Suprapubic skin (tissue), 4 donors: ENCODE results near the gene PPIF. TPM values are rescaled to one million over a fixed set of nuclear protein-coding genes. Genes with fewer than 3 reads are reported as not detected.
"Not testable (repeated sequence)": the region's sequence is repeated elsewhere in the genome, so short reads cannot be mapped to it uniquely, and the experiment has no call there.

Experiments
- DNase-seq, 2 donors: peaks; one replicate each; pipeline ENCODE4 v3.0.0-alpha.2; 2019; ENCODE audit warnings: low spot score in 2 of 2
- H3K27ac ChIP-seq: fragments of 200-600 bp; sonication (generic); one replicate; pipeline ENCODE4 v1.5.1; 2019
- H3K27me3 ChIP-seq: fragments of 200-600 bp; sonication (generic); one replicate; pipeline ENCODE4 v1.5.1; 2019
- H3K36me3 ChIP-seq: fragments of 200-600 bp; sonication (generic); one replicate; pipeline ENCODE4 v1.5.1; 2019
- H3K4me1 ChIP-seq: fragments of 200-600 bp; sonication (generic); one replicate; pipeline ENCODE4 v1.5.1; 2019
- H3K4me3 ChIP-seq: fragments of 200-600 bp; sonication (generic); one replicate; pipeline ENCODE4 v1.5.1; 2019; ENCODE audit warnings: mild to moderate bottlenecking
- H3K9me3 ChIP-seq: fragments of 200-600 bp; sonication (generic); one replicate; pipeline ENCODE4 v1.5.1; 2019
- EP300 ChIP-seq: sonication (generic); formaldehyde crosslinking; IDR thresholded peaks from one replicate; pipeline ENCODE4 v1.6.1; 2017; ENCODE audit warnings: antibody characterized with exemption
- POLR2A ChIP-seq, 2 donors: fragments of 450-650 bp; IDR thresholded peaks; one replicate each; pipeline ENCODE4 v1.6.1; 2017; ENCODE audit warnings: antibody characterized with exemption in 2 of 2, mild to moderate bottlenecking in 2 of 2, moderate library complexity in 2 of 2
- POLR2AphosphoS5 ChIP-seq, 3 donors: sonication (generic); formaldehyde crosslinking; IDR thresholded peaks; one replicate each; pipeline ENCODE4 v1.6.1; 2017; ENCODE audit warnings: antibody characterized with exemption in 3 of 3
- WGBS: methylation state at CpG from one replicate; pipeline ENCODE4 v1.1.5; 2018; 5-methylcytosine and 5-hydroxymethylcytosine counted together
- total RNA-seq, 4 donors: library from RNA; depleted of rRNA; stranded (reverse); fragments of >200 nt; gene quantifications; one replicate each; pipeline ENCODE4 v1.1.0, GENCODE V29; 2016
- TF ChIP-seq, protein P1 (sequence below), 2 donors: fragments of 200-600 bp in 1 of 2; fragments of 450-650 bp in 1 of 2; sonication (generic) in 1 of 2; IDR thresholded peaks; one replicate each; pipeline ENCODE4 v1.5.1; 2016 to 2019; ENCODE audit warnings: antibody characterized with exemption in 2 of 2, mild to moderate bottlenecking in 1 of 2, moderate library complexity in 1 of 2

The PPIF gene
- total RNA-seq, 4 donors from 2014 or later: 41.0 to 92.8 (median 71.1) TPM

DNA sequence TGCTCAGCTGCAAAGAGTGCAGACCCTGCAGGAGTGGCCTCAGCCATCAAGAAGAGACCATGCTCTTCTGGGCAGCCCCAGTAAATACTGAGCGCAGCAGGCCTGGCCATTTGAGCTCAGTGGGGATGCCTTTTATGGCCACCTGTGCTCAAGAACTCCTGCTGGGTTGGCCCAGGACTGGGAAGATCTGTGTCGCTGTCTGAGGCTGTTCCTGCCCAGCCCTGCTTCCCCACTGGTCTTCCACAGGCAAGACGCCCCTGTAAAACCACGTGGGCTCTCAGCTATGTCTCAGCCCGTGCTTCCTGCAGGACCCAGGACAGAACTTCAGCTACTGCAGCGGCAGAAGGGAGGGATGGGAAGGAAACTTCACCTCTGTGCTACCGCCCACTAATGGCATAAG, 10.5 kb upstream of the PPIF start:
- peaks cover 4% of the 10 kb centered on the region for H3K4me1 ChIP-seq
- H3K27me3 ChIP-seq: no peaks in the 10 kb centered on the region
- H3K9me3 ChIP-seq: no peaks in the 10 kb centered on the region
- 58% methylated on average over 4 of the region's 7 CpGs for WGBS
- H3K4me3 ChIP-seq: no peak overlapping the region
- H3K27ac ChIP-seq: no peak overlapping the region
- DNase-seq: no peak
- no peak for TF ChIP-seq POLR2AphosphoS5 (IDR thresholded peaks at IDR 0.05)
- TF ChIP-seq, protein P1, sequence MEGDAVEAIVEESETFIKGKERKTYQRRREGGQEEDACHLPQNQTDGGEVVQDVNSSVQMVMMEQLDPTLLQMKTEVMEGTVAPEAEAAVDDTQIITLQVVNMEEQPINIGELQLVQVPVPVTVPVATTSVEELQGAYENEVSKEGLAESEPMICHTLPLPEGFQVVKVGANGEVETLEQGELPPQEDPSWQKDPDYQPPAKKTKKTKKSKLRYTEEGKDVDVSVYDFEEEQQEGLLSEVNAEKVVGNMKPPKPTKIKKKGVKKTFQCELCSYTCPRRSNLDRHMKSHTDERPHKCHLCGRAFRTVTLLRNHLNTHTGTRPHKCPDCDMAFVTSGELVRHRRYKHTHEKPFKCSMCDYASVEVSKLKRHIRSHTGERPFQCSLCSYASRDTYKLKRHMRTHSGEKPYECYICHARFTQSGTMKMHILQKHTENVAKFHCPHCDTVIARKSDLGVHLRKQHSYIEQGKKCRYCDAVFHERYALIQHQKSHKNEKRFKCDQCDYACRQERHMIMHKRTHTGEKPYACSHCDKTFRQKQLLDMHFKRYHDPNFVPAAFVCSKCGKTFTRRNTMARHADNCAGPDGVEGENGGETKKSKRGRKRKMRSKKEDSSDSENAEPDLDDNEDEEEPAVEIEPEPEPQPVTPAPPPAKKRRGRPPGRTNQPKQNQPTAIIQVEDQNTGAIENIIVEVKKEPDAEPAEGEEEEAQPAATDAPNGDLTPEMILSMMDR (IDR thresholded peaks at IDR 0.05): no peak
- TF ChIP-seq EP300: no peak
- no peak for TF ChIP-seq POLR2A (IDR thresholded peaks at IDR 0.05)
- H3K36me3 ChIP-seq: no peaks in the 10 kb centered on the region

DNA sequence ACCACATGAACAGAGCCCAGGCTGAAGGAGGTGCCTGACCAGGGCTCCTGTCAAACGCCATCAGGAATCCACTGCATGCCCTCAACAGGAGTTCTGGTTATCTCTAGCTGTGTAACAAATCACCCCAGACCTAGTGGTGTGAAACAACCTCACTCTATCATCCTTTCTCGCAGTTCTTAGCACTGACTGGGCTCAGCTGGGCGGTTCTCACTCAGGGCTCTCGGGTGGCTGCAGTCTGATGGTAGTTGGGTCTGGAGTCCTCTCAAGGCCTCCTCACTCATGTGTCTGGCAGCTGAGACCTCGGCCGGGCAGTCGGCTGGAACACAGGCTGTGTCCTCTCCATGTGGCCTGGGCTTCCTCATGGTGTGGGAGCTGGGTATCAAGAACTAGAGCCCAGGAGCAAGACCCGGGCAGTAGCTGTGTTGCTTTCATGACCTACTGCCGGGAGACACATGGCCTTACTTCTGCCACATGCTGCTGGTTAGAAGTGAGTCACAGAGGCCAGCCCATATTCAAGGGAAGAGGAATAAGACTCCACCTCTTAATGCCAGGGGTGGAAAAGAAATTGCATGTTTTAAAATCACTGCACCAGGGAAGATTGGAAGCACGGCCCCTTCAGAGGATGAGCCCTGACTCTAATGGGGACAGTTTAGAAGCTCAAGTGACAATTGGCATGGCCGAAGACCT, 9.3 kb upstream of the PPIF start:
- H3K36me3 ChIP-seq, H3K4me1 ChIP-seq: not testable (repeated sequence)
- 95% methylated on average over 2 of the region's 11 CpGs for WGBS

DNA sequence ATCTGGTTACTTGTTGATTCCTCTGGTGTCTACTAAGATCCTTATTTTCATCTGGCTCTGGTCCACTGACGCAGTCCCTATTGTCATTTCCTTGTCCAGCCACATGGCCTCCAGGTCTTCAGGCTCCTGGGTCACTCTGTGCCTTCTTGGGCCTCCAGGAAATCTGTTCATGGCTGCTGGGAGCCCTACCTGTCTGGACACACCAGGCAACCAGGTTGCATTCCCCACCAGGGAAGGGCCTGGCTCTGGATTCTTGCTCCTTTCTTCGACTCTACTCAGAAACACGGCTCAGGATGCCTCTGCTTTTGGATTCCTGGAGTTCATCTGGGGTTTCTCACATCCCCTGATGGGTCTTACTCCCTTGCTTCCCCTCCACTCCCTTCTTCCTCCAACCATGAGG, 8.0 kb upstream of the PPIF start:
- Histone ChIP-seq H3K27ac (no peak overlapping the region), H3K4me1 (peaks cover 13% of the 10 kb centered on the region), H3K9me3 (no peaks in the 10 kb centered on the region), H3K36me3 (no peaks in the 10 kb centered on the region), H3K4me3 (no peak overlapping the region), H3K27me3 (no peaks in the 10 kb centered on the region)
- WGBS: 74% methylated on average over 3 of the region's 3 CpGs
- no peak for TF ChIP-seq POLR2AphosphoS5 (IDR thresholded peaks at IDR 0.05)
- no peak for TF ChIP-seq EP300
- TF ChIP-seq, protein P1 (IDR thresholded peaks at IDR 0.05): no peak
- TF ChIP-seq POLR2A (IDR thresholded peaks at IDR 0.05): no peak
- DNase-seq: peak in 1 of 2 donors; percentile 25

More for the DNA sequence above, 9.3 kb upstream of the PPIF start:
- not testable (repeated sequence) for H3K4me3 ChIP-seq, H3K9me3 ChIP-seq, H3K27ac ChIP-seq, H3K27me3 ChIP-seq
- DNase-seq: peak in 1 of 2 donors; percentile 21

DNA sequence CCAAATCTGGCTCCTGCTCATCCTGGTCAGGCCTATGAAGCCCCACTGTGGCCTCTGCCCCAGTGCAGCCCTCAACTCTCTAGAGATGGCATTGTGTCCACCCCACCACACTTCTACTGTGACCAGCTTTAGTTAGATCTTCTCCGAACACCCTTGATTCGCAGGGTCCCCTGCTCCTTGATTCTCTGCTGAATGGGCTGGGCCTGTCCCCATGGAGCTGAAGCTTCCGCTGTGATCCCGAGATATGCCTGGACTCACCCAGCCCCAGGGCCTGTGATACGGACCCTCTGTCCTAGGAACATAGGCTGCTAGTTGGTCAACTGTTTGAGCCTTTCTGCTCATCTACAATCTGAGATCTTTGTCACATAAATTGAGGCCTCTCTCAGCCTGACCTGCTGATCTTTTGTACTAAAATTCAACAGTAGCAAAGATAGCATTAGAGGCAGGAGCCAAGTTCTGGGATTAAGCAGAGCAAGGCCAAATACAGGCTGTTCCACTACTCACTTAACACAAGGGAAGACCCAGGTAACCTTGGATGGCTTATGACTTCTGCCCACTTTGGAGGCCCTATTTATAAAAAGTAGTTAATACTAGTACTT, 6.5 kb upstream of the PPIF start:
- H3K27ac ChIP-seq: no peak overlapping the region
- WGBS: 81% methylated on average over 5 of the region's 5 CpGs
- H3K9me3 ChIP-seq: no peaks in the 10 kb centered on the region
- no peak overlapping the region for H3K4me3 ChIP-seq
- H3K4me1 ChIP-seq: peaks cover 18% of the 10 kb centered on the region
- H3K36me3 ChIP-seq: no peaks in the 10 kb centered on the region
- peak in 1 of 2 donors; percentile 55 for DNase-seq
- no peak for TF ChIP-seq POLR2A (IDR thresholded peaks at IDR 0.05)
- TF ChIP-seq, protein P1 (IDR thresholded peaks at IDR 0.05): no peak
- TF ChIP-seq POLR2AphosphoS5 (IDR thresholded peaks at IDR 0.05): no peak
- no peak for TF ChIP-seq EP300
- H3K27me3 ChIP-seq: no peaks in the 10 kb centered on the region

- Histone ChIP-seq H3K4me3 (no peak overlapping the region), H3K9me3 (no peaks in the 10 kb centered on the region), H3K4me1 (peaks cover 27% of the 10 kb centered on the region), H3K27ac (no peak overlapping the region), H3K36me3 (no peaks in the 10 kb centered on the region), H3K27me3 (no peaks in the 10 kb centered on the region)
- TF ChIP-seq, protein P1 (IDR thresholded peaks at IDR 0.05): no peak
- TF ChIP-seq POLR2AphosphoS5 (IDR thresholded peaks at IDR 0.05): no peak
- no peak for TF ChIP-seq EP300
- TF ChIP-seq POLR2A (IDR thresholded peaks at IDR 0.05): no peak
- peak in 1 of 2 donors; percentile 44 for DNase-seq
- WGBS: 72% methylated on average over 3 of the region's 5 CpGs
These were observed 4.9 kb upstream of the PPIF start for GRCh38 chr10:79342295-79342761.
